ENCODE data around the gene ZIM2. TPM values are rescaled to one million over a fixed set of nuclear protein-coding genes. Genes with fewer than 3 reads are reported as not detected.

The ZIM2 gene
- total RNA-seq, 1 experiment from 2014 or later: not detected

DNA sequence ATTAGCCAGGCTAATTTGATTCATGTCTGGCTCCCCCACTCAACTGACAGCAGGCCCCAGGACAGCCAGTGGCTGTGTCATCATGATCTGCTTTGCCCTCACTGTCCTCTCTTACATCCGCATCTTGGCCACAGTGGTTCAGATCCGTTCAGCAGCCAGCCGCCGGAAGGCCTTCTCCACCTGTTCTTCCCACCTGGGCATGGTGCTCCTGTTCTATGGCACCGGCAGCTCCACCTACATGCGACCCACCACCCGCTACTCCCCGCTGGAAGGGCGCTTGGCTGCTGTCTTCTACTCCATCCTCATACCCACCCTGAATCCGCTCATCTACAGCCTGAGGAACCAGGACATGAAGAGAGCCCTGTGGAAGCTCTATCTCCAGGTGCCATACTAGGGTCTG is 79.7 kb downstream of the ZIM2 start:
- H3K36me3 ChIP-seq (ENCODE audit: low read depth): no peaks in the 10 kb centered on the region
- no peaks in the 10 kb centered on the region for H3K4me1 ChIP-seq (replicated peaks; ENCODE audit: insufficient read depth)
- H3K27ac ChIP-seq: no peak overlapping the region
- peaks cover 6% of the 10 kb centered on the region; the same call in 1 of the 2 replicates for H3K27me3 ChIP-seq (ENCODE audit: insufficient read depth, low read depth)
- CTCF ChIA-PET: no interaction called here
- DNase-seq: no peak
- no peaks in the 10 kb centered on the region for H3K9me3 ChIP-seq (ENCODE audit: insufficient read depth, low read depth)
- H3F3A ChIP-seq (ENCODE audit: insufficient read depth, low read depth): no peaks in the 10 kb centered on the region
- H3K79me2 ChIP-seq (ENCODE audit: low read depth): no peaks in the 10 kb centered on the region
- TF ChIP-seq, protein P1, sequence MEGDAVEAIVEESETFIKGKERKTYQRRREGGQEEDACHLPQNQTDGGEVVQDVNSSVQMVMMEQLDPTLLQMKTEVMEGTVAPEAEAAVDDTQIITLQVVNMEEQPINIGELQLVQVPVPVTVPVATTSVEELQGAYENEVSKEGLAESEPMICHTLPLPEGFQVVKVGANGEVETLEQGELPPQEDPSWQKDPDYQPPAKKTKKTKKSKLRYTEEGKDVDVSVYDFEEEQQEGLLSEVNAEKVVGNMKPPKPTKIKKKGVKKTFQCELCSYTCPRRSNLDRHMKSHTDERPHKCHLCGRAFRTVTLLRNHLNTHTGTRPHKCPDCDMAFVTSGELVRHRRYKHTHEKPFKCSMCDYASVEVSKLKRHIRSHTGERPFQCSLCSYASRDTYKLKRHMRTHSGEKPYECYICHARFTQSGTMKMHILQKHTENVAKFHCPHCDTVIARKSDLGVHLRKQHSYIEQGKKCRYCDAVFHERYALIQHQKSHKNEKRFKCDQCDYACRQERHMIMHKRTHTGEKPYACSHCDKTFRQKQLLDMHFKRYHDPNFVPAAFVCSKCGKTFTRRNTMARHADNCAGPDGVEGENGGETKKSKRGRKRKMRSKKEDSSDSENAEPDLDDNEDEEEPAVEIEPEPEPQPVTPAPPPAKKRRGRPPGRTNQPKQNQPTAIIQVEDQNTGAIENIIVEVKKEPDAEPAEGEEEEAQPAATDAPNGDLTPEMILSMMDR (conservative IDR thresholded peaks at IDR 0.05): no peak
- TF ChIP-seq EZH2 (IDR thresholded peaks at IDR 0.05; ENCODE audit: low read depth): no peak
- POLR2A ChIA-PET (ENCODE audit: unreplicated experiment): no interaction called here
- no peaks in the 10 kb centered on the region; the same call in 1 of the 2 replicates for H3K9me2 ChIP-seq (ENCODE audit: insufficient read depth)
- H4K20me1 ChIP-seq (ENCODE audit: insufficient read depth): no peaks in the 10 kb centered on the region
- no peak overlapping the region for H3K4me2 ChIP-seq
- no peak overlapping the region for H2AFZ ChIP-seq
- no TSS peak for BruUV-seq (replicated peaks)
- intact Hi-C loops (cut with micrococcal nuclease; ENCODE audit: unreplicated experiment): no loop called here
- no peak overlapping the region for H3K4me3 ChIP-seq

DNA sequence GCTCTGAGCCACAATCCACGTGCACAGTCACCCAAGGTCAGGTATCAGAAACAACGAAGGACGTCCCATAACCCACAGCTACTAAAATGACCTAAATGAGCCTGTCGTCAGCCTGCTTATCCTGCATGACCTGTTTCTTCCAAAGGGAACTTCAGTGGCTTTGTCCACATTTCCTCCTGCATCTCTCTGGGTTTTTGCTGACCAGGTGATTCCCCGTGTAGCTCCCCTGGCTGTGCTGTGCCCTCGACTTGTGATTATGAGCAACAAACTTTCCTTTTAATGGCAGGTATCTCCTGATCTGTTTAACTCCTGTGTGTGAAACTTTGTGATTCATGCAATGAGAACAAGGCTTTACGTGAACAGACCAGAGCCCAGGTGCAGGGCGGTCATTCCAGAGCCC is 81.0 kb downstream of the ZIM2 start:
- no TSS peak for BruUV-seq (replicated peaks)
- TF ChIP-seq EZH2 (IDR thresholded peaks at IDR 0.05; ENCODE audit: low read depth): no peak
- H4K20me1 ChIP-seq (ENCODE audit: insufficient read depth): no peaks in the 10 kb centered on the region
- no peaks in the 10 kb centered on the region for H3K9me3 ChIP-seq (ENCODE audit: insufficient read depth, low read depth)
- CTCF ChIA-PET: no interaction called here
- no peak for DNase-seq
- intact Hi-C loops (cut with micrococcal nuclease; ENCODE audit: unreplicated experiment): no loop called here
- no peaks in the 10 kb centered on the region; the same call in 1 of the 2 replicates for H3K9me2 ChIP-seq (ENCODE audit: insufficient read depth)
- H3K4me3 ChIP-seq: no peak overlapping the region
- no peaks in the 10 kb centered on the region for H3K4me1 ChIP-seq (replicated peaks; ENCODE audit: insufficient read depth)
- H3K27ac ChIP-seq: no peak overlapping the region
- no peaks in the 10 kb centered on the region for H3F3A ChIP-seq (ENCODE audit: insufficient read depth, low read depth)
- no peak overlapping the region for H3K4me2 ChIP-seq
- no peaks in the 10 kb centered on the region for H3K79me2 ChIP-seq (ENCODE audit: low read depth)
- H3K27me3 ChIP-seq (ENCODE audit: insufficient read depth, low read depth): peaks cover 9% of the 10 kb centered on the region; the same call in 1 of the 2 replicates
- H2AFZ ChIP-seq: no peak overlapping the region
- no peaks in the 10 kb centered on the region for H3K36me3 ChIP-seq (ENCODE audit: low read depth)
- POLR2A ChIA-PET (ENCODE audit: unreplicated experiment): no interaction called here

GRCh38 chr19:56751078-56751489 is 89.4 kb downstream of the ZIM2 start:
- no peak overlapping the region for H3K4me2 ChIP-seq
- peaks cover 16% of the 10 kb centered on the region; the same call in 1 of the 2 replicates for H3K27me3 ChIP-seq (ENCODE audit: insufficient read depth, low read depth)
- H2AFZ ChIP-seq: no peak overlapping the region
- intact Hi-C loops (cut with micrococcal nuclease; ENCODE audit: unreplicated experiment): no loop called here
- H3K4me1 ChIP-seq (replicated peaks; ENCODE audit: insufficient read depth): no peaks in the 10 kb centered on the region
- no peaks in the 10 kb centered on the region for H3F3A ChIP-seq (ENCODE audit: insufficient read depth, low read depth)
- H4K20me1 ChIP-seq (ENCODE audit: insufficient read depth): no peaks in the 10 kb centered on the region
- no peak overlapping the region for H3K27ac ChIP-seq
- DNase-seq: no peak
- no peaks in the 10 kb centered on the region for H3K9me2 ChIP-seq (ENCODE audit: insufficient read depth)
- H3K9me3 ChIP-seq (ENCODE audit: insufficient read depth, low read depth): no peaks in the 10 kb centered on the region
- no peak overlapping the region for H3K4me3 ChIP-seq
- H3K79me2 ChIP-seq (ENCODE audit: low read depth): no peaks in the 10 kb centered on the region
- ChIA-PET CTCF (no interaction called here), POLR2A (ENCODE audit: unreplicated experiment) (no interaction called here)
- H3K36me3 ChIP-seq (ENCODE audit: low read depth): no peaks in the 10 kb centered on the region
- TF ChIP-seq, protein P1 (conservative IDR thresholded peaks at IDR 0.05): no peak
- no peak for TF ChIP-seq EZH2 (IDR thresholded peaks at IDR 0.05; ENCODE audit: low read depth)
- BruUV-seq (replicated peaks): no TSS peak

DNA sequence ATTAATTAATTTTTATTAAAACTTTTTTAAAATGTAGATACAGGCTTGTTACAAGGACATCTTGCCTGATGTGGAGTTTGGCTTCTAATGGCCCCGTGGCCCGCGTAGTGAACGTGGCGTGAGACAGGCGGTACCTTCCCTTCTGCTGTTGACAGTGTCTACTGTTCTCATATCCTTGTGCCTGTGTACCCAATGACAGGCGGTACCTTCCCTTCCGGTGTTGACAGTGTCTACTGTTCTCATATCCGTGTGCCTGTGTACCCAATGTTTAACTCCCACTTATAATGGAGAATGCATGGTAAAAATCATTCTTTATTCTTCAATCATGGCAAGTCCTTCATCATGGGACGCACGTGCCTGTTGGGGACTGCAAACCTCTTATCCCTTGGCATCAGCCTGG is 89.9 kb downstream of the ZIM2 start:
- TF ChIP-seq EZH2 (IDR thresholded peaks at IDR 0.05; ENCODE audit: low read depth): no peak
- intact Hi-C loops (cut with micrococcal nuclease; ENCODE audit: unreplicated experiment): no loop called here
- BruUV-seq (replicated peaks): no TSS peak
- POLR2A ChIA-PET (ENCODE audit: unreplicated experiment): no interaction called here
- H3K27me3 ChIP-seq (ENCODE audit: insufficient read depth, low read depth): peaks cover 16% of the 10 kb centered on the region; the same call in 1 of the 2 replicates
- H3K9me3 ChIP-seq (ENCODE audit: insufficient read depth, low read depth): no peaks in the 10 kb centered on the region
- H3F3A ChIP-seq (ENCODE audit: insufficient read depth, low read depth): no peaks in the 10 kb centered on the region
- H3K36me3 ChIP-seq (ENCODE audit: low read depth): no peaks in the 10 kb centered on the region
- no peak overlapping the region for H3K27ac ChIP-seq
- no peak overlapping the region for H3K4me3 ChIP-seq
- no peak overlapping the region for H3K4me2 ChIP-seq
- H3K79me2 ChIP-seq (ENCODE audit: low read depth): no peaks in the 10 kb centered on the region
- no peak for DNase-seq
- CTCF ChIA-PET: no interaction called here
- H4K20me1 ChIP-seq (ENCODE audit: insufficient read depth): no peaks in the 10 kb centered on the region
- no peaks in the 10 kb centered on the region for H3K9me2 ChIP-seq (ENCODE audit: insufficient read depth)
- H3K4me1 ChIP-seq (replicated peaks; ENCODE audit: insufficient read depth): no peaks in the 10 kb centered on the region
- H2AFZ ChIP-seq: no peak overlapping the region

Measured in PC-9 (cell line).